Measurements from ENCODE around the gene FADS2. TPM values are rescaled to one million over a fixed set of nuclear protein-coding genes. Genes with fewer than 3 reads are reported as not detected.

FADS2 gene
- total and polyA plus RNA-seq, 2 of the 13 experiments (the other 11 are each of a cell fraction or from before 2014, with no cell fraction given) = 90.1 to 124 TPM

GRCh38 chr11:61900251-61900650 is 72.2 kb downstream of the FADS2 start:
- ChIA-PET POLR2A (interaction anchor here (3.4 kb wide), 1 partner anchor 24 kb away, joined by 14 read pairs; no protein-coding TSS in a partner anchor), CTCF (ENCODE audit: low intra/inter-chr PET ratio, low total read pairs) (interaction anchor here (3.9 to 4.1 kb wide), 2 partner anchors 47 to 183 kb away, joined by 43 to 124 read pairs; no protein-coding TSS in a partner anchor)
- no TSS peak for BruUV-seq (replicated peaks)
- 88% methylated on average over 17 of the region's 17 CpGs for WGBS (ENCODE audit: low lambda C conversion rate)
- Histone ChIP-seq H3K4me3 (replicated peaks in 1 of 3; ENCODE audit: insufficient read depth in 1 of 3, low read depth in 2 of 3, low read length in 3 of 3) (no peak overlapping the region), H3K36me3 (replicated peaks in 1 of 2; ENCODE audit: control insufficient read depth in 1 of 2, insufficient read depth in 2 of 2, low read length in 2 of 2) (no peaks in the 10 kb centered on the region), H2AFZ (ENCODE audit: low read length) (no peak overlapping the region), H3K4me2 (ENCODE audit: low read depth, low read length) (no peak overlapping the region), H3K27ac (ENCODE audit: extremely low read length, insufficient read depth, low read length) (no peak overlapping the region), H3K27me3 (ENCODE audit: control insufficient read depth in 1 of 2, insufficient read depth in 2 of 2, low read length in 2 of 2) (no peaks in the 10 kb centered on the region), H3K9me3 (ENCODE audit: low read length) (no peaks in the 10 kb centered on the region), H3K79me2 (ENCODE audit: insufficient read depth, low read length) (no peaks in the 10 kb centered on the region), H3K9ac (ENCODE audit: insufficient read depth, low read depth, low read length) (no peak overlapping the region), H4K20me1 (ENCODE audit: insufficient read depth, low read length) (no peaks in the 10 kb centered on the region), H3K4me1 (ENCODE audit: insufficient read depth, low read length) (peaks cover 34% of the 10 kb centered on the region)
- TF ChIP-seq ZNF609 (CRISPR knock-in tag; IDR thresholded peaks at IDR 0.05; ENCODE audit: borderline replicate concordance) = no peak
- TF ChIP-seq MAF1 (CRISPR knock-in tag; IDR thresholded peaks at IDR 0.05; ENCODE audit: borderline replicate concordance) = no peak
- TF ChIP-seq SMARCC2 (IDR thresholded peaks at IDR 0.05) = no peak
- TF ChIP-seq ZNF44 (CRISPR knock-in tag; IDR thresholded peaks at IDR 0.05) = no peak
- TF ChIP-seq ZNF549 (CRISPR knock-in tag; IDR thresholded peaks at IDR 0.05) = no peak
- no peak for TF ChIP-seq ARID4A (CRISPR knock-in tag; IDR thresholded peaks at IDR 0.05; ENCODE audit: borderline replicate concordance)
- TF ChIP-seq ZNF563 (CRISPR knock-in tag; IDR thresholded peaks at IDR 0.05) = no peak
- TF ChIP-seq YY1 (IDR thresholded peaks at IDR 0.05; ENCODE audit: insufficient read depth, insufficient replicate concordance, low read depth, low read length) = no peak
- no peak for TF ChIP-seq MTF1 (CRISPR knock-in tag; IDR thresholded peaks at IDR 0.05)
- TF ChIP-seq MIER2 (CRISPR knock-in tag; IDR thresholded peaks at IDR 0.05) = no peak
- TF ChIP-seq KAT8 (CRISPR knock-in tag; IDR thresholded peaks at IDR 0.05) = no peak
- no peak for TF ChIP-seq PAX8 (CRISPR knock-in tag; IDR thresholded peaks at IDR 0.05; ENCODE audit: borderline replicate concordance)
- TF ChIP-seq HOXA5 (CRISPR knock-in tag; IDR thresholded peaks at IDR 0.05) = no peak
- TF ChIP-seq JUND (CRISPR knock-in tag; IDR thresholded peaks at IDR 0.05) = no peak
- TF ChIP-seq ZNF761 (CRISPR knock-in tag; conservative IDR thresholded peaks at IDR 0.05) = no peak
- TF ChIP-seq FLYWCH1 (CRISPR knock-in tag; IDR thresholded peaks at IDR 0.05) = no peak
- no peak for DNase-seq (ENCODE audit: low spot score)
- intact Hi-C loops (cut with micrococcal nuclease; ENCODE audit: unreplicated experiment) = no loop called here
- FAIRE-seq = no peak
- no peak for ATAC-seq
- in situ Hi-C loops (cut with HindIII; ENCODE audit: extremely low pct_ligation_motif_present, low pct_unique_long_range_greater_than_20kb) = no loop called here

All from HepG2 (cell line).